DMS153 (cell line): ENCODE data around the gene AGT.
"Not testable (repeated sequence)": the region's sequence is repeated elsewhere in the genome, so short reads cannot be mapped to it uniquely, and the experiment has no call there.

Experiments used
- DNase-seq: peaks from one replicate; lab custom pipeline; 2025; lab: John Stamatoyannopoulos, UW

AGT gene

GRCh38 chr1:230743899-230744298 is 30.0 kb upstream of the AGT start:
- no peak for DNase-seq

- no peak for DNase-seq
Observed at GRCh38 chr1:230739564-230740290, 25.8 kb upstream of the AGT start.

GRCh38 chr1:230737622-230738262 is 23.8 kb upstream of the AGT start:
- no peak for DNase-seq

GRCh38 chr1:230735447-230735846 is 21.5 kb upstream of the AGT start:
- no peak for DNase-seq

- peak; percentile 50 for DNase-seq
Observed at GRCh38 chr1:230730977-230731376, 17.1 kb upstream of the AGT start.

- DNase-seq: no peak
Observed at GRCh38 chr1:230728710-230729392, 14.9 kb upstream of the AGT start.

- DNase-seq: no peak
Observed at GRCh38 chr1:230725256-230726012, 11.5 kb upstream of the AGT start.

GRCh38 chr1:230721849-230722522 is 8.1 kb upstream of the AGT start:
- DNase-seq: not testable (repeated sequence)

- no peak for DNase-seq
Observed at GRCh38 chr1:230717251-230717650, 3.3 kb upstream of the AGT start.

- DNase-seq: not testable (repeated sequence)
Observed at GRCh38 chr1:230716453-230716852, 2.5 kb upstream of the AGT start.

- no peak for DNase-seq
Observed at GRCh38 chr1:230715510-230715909, 1.6 kb upstream of the AGT start.

GRCh38 chr1:230713547-230713914 is 391 bp downstream of the AGT start:
- no peak for DNase-seq

- no peak for DNase-seq
Observed at GRCh38 chr1:230713138-230713537, 784 bp downstream of the AGT start.

GRCh38 chr1:230712470-230712942 is 1.4 kb downstream of the AGT start:
- DNase-seq: no peak

- no peak for DNase-seq
Observed at GRCh38 chr1:230711245-230711644, 2.7 kb downstream of the AGT start.

- DNase-seq: no peak
Observed at GRCh38 chr1:230710543-230710904, 3.4 kb downstream of the AGT start.

- no peak for DNase-seq
Observed at GRCh38 chr1:230709619-230710542, 4.0 kb downstream of the AGT start.

GRCh38 chr1:230708631-230709580 is 5.0 kb downstream of the AGT start:
- no peak for DNase-seq
